HepG2 (cell line): Measurements from ENCODE around the gene NUP214. TPM values are rescaled to one million over a fixed set of nuclear protein-coding genes. Genes with fewer than 3 reads are reported as not detected.

ENCODE experiments used
- ARID3A ChIP-seq: IDR thresholded peaks from 2 replicates; pipeline ENCODE4 v1.6.1; 2012; ENCODE audit warnings: low read depth, low read length, improper control_type of control experiment
- BRCA1 ChIP-seq: sonication (generic); formaldehyde crosslinking; IDR thresholded peaks from 2 replicates; pipeline ENCODE4 v1.4.0; 2020; ENCODE audit warnings: missing genetic modification reagents
- CENPBD1 ChIP-seq: sonication (generic); formaldehyde crosslinking; IDR thresholded peaks from 2 replicates; pipeline ENCODE4 v1.8.0; 2022; ENCODE audit warnings: missing genetic modification reagents, low read depth, mild to moderate bottlenecking, borderline replicate concordance
- EZH2 ChIP-seq: conservative IDR thresholded peaks from 2 replicates; pipeline ENCODE4 v1.6.1; 2012; ENCODE audit warnings: mild to moderate bottlenecking, low read depth, low read length, moderate library complexity
- FOXA3 ChIP-seq: IDR thresholded peaks from 2 replicates; pipeline ENCODE4 v1.6.1; 2016; ENCODE audit warnings: missing genetic modification reagents, missing compliant biosample characterization
- IRF1 ChIP-seq: sonication (generic); formaldehyde crosslinking; IDR thresholded peaks from 2 replicates; pipeline ENCODE4 v1.4.0; 2020; ENCODE audit warnings: low read depth, mild to moderate bottlenecking, missing genetic modification reagents
- KDM6A ChIP-seq: IDR thresholded peaks from 2 replicates; pipeline ENCODE4 v1.6.1; 2016; ENCODE audit warnings: low read depth
- KMT2A ChIP-seq: sonication (generic); formaldehyde crosslinking; IDR thresholded peaks from 2 replicates; pipeline ENCODE4 v1.4.0; 2020; ENCODE audit warnings: missing genetic modification reagents
- NFE2L2 ChIP-seq: fragments of 150-350 bp; IDR thresholded peaks from 2 replicates; pipeline ENCODE4 v1.6.1; 2014; ENCODE audit warnings: low read length
- TFE3 ChIP-seq: IDR thresholded peaks from 2 replicates; pipeline ENCODE4 v1.6.1; 2016
- ZBTB14 ChIP-seq: sonication (generic); formaldehyde crosslinking; IDR thresholded peaks from 2 replicates; pipeline ENCODE4 v1.4.0; 2020; ENCODE audit warnings: missing genetic modification reagents
- ZBTB43 ChIP-seq: sonication (generic); formaldehyde crosslinking; conservative IDR thresholded peaks from 2 replicates; pipeline ENCODE4 v1.4.0; 2020; ENCODE audit warnings: missing genetic modification reagents
- ZHX2 ChIP-seq, 2 experiments: sonication (generic) in 1 of 2; formaldehyde crosslinking in 1 of 2; IDR thresholded peaks; 2 replicates each; pipeline versions ENCODE4 v1.6.1 to v1.9.0; 2014 to 2022; ENCODE audit warnings: antibody characterized with exemption in 1 of 2, borderline replicate concordance in 1 of 2, inconsistent platforms in 1 of 2, low read depth in 1 of 2, missing genetic modification reagents in 1 of 2
- ZNF10 ChIP-seq: sonication (generic); formaldehyde crosslinking; IDR thresholded peaks from 2 replicates; pipeline ENCODE4 v1.4.0; 2020; ENCODE audit warnings: mild to moderate bottlenecking, low read depth, missing genetic modification reagents, borderline replicate concordance
- polyA plus RNA-seq, 8 experiments: library from polyadenylated mRNA; depleted of rRNA in 3 of 8; stranded (reverse) in 7 of 8; unstranded in 1 of 8; fragments of >200 nt; fragmentation: Illumina TruSeq in 4 of 8; extraction: Trizol in 4 of 8; gene quantifications; 2 replicates each; pipeline versions ENCODE4 v1.2.1 to v1.2.3, GENCODE V29; 2011 to 2016; ENCODE audit warnings: low read depth in 4 of 8, missing spikeins in 1 of 8, mixed read lengths in 1 of 8; ENCODE audit not compliant: insufficient read depth in 1 of 8
- total RNA-seq, 5 experiments: library from RNA; depleted of rRNA; stranded (reverse); fragments of >200 nt; fragmentation: Illumina TruSeq; extraction: Trizol; gene quantifications; 2 replicates each; pipeline ENCODE4 v1.2.3, GENCODE V29; 2016; ENCODE audit warnings: low read depth in 1 of 5

NUP214 gene
- total and polyA plus RNA-seq, 2 of the 13 experiments (the other 11 are each of a cell fraction or from before 2014, with no cell fraction given) = 8.4 to 16.0 TPM

- TF ChIP-seq CENPBD1 (CRISPR knock-in tag) (no peak), ARID3A (no peak), ZHX2 (IDR thresholded peaks at IDR 0.05; ENCODE audit: low read depth) (no peak), ZHX2 (CRISPR knock-in tag; IDR thresholded peaks at IDR 0.05; ENCODE audit: borderline replicate concordance) (no peak), TFE3 (no peak), KDM6A (CRISPR knock-in tag) (no peak), FOXA3 (no peak), NFE2L2 (no peak), EZH2 (no peak), ZBTB43 (CRISPR knock-in tag) (no peak), ZNF10 (CRISPR knock-in tag) (no peak), KMT2A (no peak), IRF1 (CRISPR knock-in tag) (no peak), ZBTB14 (CRISPR knock-in tag) (no peak), BRCA1 (CRISPR knock-in tag) (no peak)
Observed at GRCh38 chr9:131078427-131079366, 46.7 kb upstream of the NUP214 start (continued).
